ENCODE results near the gene SELP. TPM values are rescaled to one million over a fixed set of nuclear protein-coding genes. Genes with fewer than 3 reads are reported as not detected.

SELP gene
- total and polyA plus RNA-seq, 2 of the 13 experiments (the other 11 are each of a cell fraction or from before 2014, with no cell fraction given), result 0.11 TPM; not detected in 1

GRCh38 chr1:169570172-169570574, 59.8 kb downstream of the SELP start (continued):
- 0 out of 2 replicates have a peak, but pooled peaks have one; percentile 52 for TF ChIP-seq ZNF800 (CRISPR knock-in tag; IDR thresholded peaks at IDR 0.05)
- 0 out of 2 replicates have a peak, but pooled peaks have one; percentile 24 for TF ChIP-seq ZNF652 (CRISPR knock-in tag; IDR thresholded peaks at IDR 0.05; ENCODE audit: borderline replicate concordance, low read depth)
- no peak for TF ChIP-seq GABPA (IDR thresholded peaks at IDR 0.05; ENCODE audit: low read depth, low read length)
- TF ChIP-seq GABPA (CRISPR knock-in tag; IDR thresholded peaks at IDR 0.05; ENCODE audit: low read depth), result 0 out of 2 replicates have a peak, but pooled peaks have one; percentile 10
- TF ChIP-seq MXI1 (IDR thresholded peaks at IDR 0.05; ENCODE audit: borderline replicate concordance, low read depth, low read length), result no peak
- no peak for TF ChIP-seq ATF7 (IDR thresholded peaks at IDR 0.05)
- TF ChIP-seq ATF7 (CRISPR knock-in tag; IDR thresholded peaks at IDR 0.05), result no peak
- no peak for TF ChIP-seq GLMP (CRISPR knock-in tag; IDR thresholded peaks at IDR 0.05; ENCODE audit: borderline replicate concordance)
- TF ChIP-seq KMT2B (CRISPR knock-in tag; IDR thresholded peaks at IDR 0.05), result no peak
- no peak for TF ChIP-seq TRIM24 (CRISPR knock-in tag; IDR thresholded peaks at IDR 0.05)
- TF ChIP-seq HOMEZ (CRISPR knock-in tag; IDR thresholded peaks at IDR 0.05; ENCODE audit: low read depth), result peak; percentile 78; the same call in 1 of the 2 replicates
- TF ChIP-seq FOXO1 (CRISPR knock-in tag; IDR thresholded peaks at IDR 0.05), result peak; percentile 72
- peak; percentile 38; the same call in 1 of the 2 replicates for TF ChIP-seq MLX (CRISPR knock-in tag; IDR thresholded peaks at IDR 0.05)
- no peak for TF ChIP-seq SNAPC5 (CRISPR knock-in tag; IDR thresholded peaks at IDR 0.05; ENCODE audit: borderline replicate concordance)
- TF ChIP-seq TFE3 (CRISPR knock-in tag; IDR thresholded peaks at IDR 0.05), result peak; percentile 89
- peak; percentile 81; the same call in 1 of the 2 replicates for TF ChIP-seq ZBTB43 (CRISPR knock-in tag; conservative IDR thresholded peaks at IDR 0.05)
- peak; percentile 87 for TF ChIP-seq HNF4G (IDR thresholded peaks at IDR 0.05; ENCODE audit: borderline replicate concordance, low read depth, low read length)
- TF ChIP-seq HNF4G (CRISPR knock-in tag; IDR thresholded peaks at IDR 0.05; ENCODE audit: borderline replicate concordance, low read depth), result peak; percentile 87
- TF ChIP-seq ATF7-NPFF (CRISPR knock-in tag; IDR thresholded peaks at IDR 0.05; ENCODE audit: low read depth), result no peak
- TF ChIP-seq DPF2 (CRISPR knock-in tag; IDR thresholded peaks at IDR 0.05; ENCODE audit: borderline replicate concordance, low read depth), result peak; percentile 91
- TF ChIP-seq BCL6 (CRISPR knock-in tag; IDR thresholded peaks at IDR 0.05), result 0 out of 2 replicates have a peak, but pooled peaks have one; percentile 48
- TF ChIP-seq MBD4 (IDR thresholded peaks at IDR 0.05; ENCODE audit: borderline replicate concordance, low read length), result peak; percentile 80; the same call in 1 of the 2 replicates
- no peak for TF ChIP-seq ZFP41 (CRISPR knock-in tag; IDR thresholded peaks at IDR 0.05; ENCODE audit: borderline replicate concordance)

Measured in HepG2 (cell line).